ENCODE measurements around the gene ZNF581. TPM values are rescaled to one million over a fixed set of nuclear protein-coding genes. Genes with fewer than 3 reads are reported as not detected.

The ZNF581 gene
- total and polyA plus RNA-seq, 4 donors, result 2.1 to 7.3 (median 5.2) TPM

- Histone ChIP-seq H3K27me3 (ENCODE audit: control insufficient read depth in 4 of 4, insufficient read depth in 4 of 4, low read length in 3 of 4) (no peaks in the 10 kb centered on the region), H3K9me3 (ENCODE audit: control insufficient read depth in 4 of 4, low read length in 3 of 4) (no peaks in the 10 kb centered on the region), H3K4me1 (ENCODE audit: control insufficient read depth in 4 of 4, insufficient read depth in 4 of 4, low read length in 3 of 4) (peaks cover 25 to 75% (median 54%) of the 10 kb centered on the region in 4 donors), H3K4me3 (ENCODE audit: low read depth in 1 of 3, low read length in 3 of 3) (no peak overlapping the region), H3K9ac (ENCODE audit: low read depth in 1 of 2, low read length in 2 of 2) (no peak overlapping the region), H3K27ac (ENCODE audit: low read depth in 1 of 2, low read length in 2 of 2) (no peak overlapping the region), H3K36me3 (ENCODE audit: control insufficient read depth in 4 of 4, insufficient read depth in 3 of 4, low read depth in 1 of 4, low read length in 3 of 4) (no peaks in the 10 kb centered on the region)
- no peak for DNase-seq (ENCODE audit: low spot score)
- WGBS, result 88% methylated on average over 6 of the region's 6 CpGs
- TF ChIP-seq CTCF (IDR thresholded peaks at IDR 0.05; ENCODE audit: low read depth, low read length, missing input control) (peak; percentile 10), SP1 (IDR thresholded peaks at IDR 0.05) (no peak)
Measured at GRCh38 chr19:55638864-55639359, 4.5 kb upstream of the ZNF581 start.

- peaks cover 28 to 83% (median 63%) of the 10 kb centered on the region in 4 donors for H3K4me1 ChIP-seq (ENCODE audit: control insufficient read depth in 4 of 4, insufficient read depth in 4 of 4, low read length in 3 of 4)
- peaks cover 0 to 3% (median under 1%) of the 10 kb centered on the region in 4 donors for H3K36me3 ChIP-seq (ENCODE audit: control insufficient read depth in 4 of 4, insufficient read depth in 3 of 4, low read depth in 1 of 4, low read length in 3 of 4)
- H3K9ac ChIP-seq (ENCODE audit: low read depth in 1 of 2, low read length in 2 of 2), result peak overlapping the region in 1 of 2 donors; percentile 60
- peak overlapping the region; percentile 83 to 91 for H3K27ac ChIP-seq (ENCODE audit: low read depth in 1 of 2, low read length in 2 of 2)
- no peaks in the 10 kb centered on the region for H3K9me3 ChIP-seq (ENCODE audit: control insufficient read depth in 4 of 4, low read length in 3 of 4)
- DNase-seq (ENCODE audit: low spot score), result peak; percentile 62
- H3K27me3 ChIP-seq (ENCODE audit: control insufficient read depth in 4 of 4, insufficient read depth in 4 of 4, low read length in 3 of 4), result no peaks in the 10 kb centered on the region
- TF ChIP-seq RAD21 (IDR thresholded peaks at IDR 0.05) (peak; percentile 12 to 48), RXRA (IDR thresholded peaks at IDR 0.05) (no peak), CTCF (IDR thresholded peaks at IDR 0.05; ENCODE audit: low read depth, low read length, missing input control) (peak; percentile 36), SP1 (IDR thresholded peaks at IDR 0.05) (no peak), MAX (IDR thresholded peaks at IDR 0.05) (peak; percentile 55), YY1 (IDR thresholded peaks at IDR 0.05) (no peak), GABPA (IDR thresholded peaks at IDR 0.05 in 1 of 2, conservative IDR thresholded peaks at IDR 0.05 in 1 of 2) (peak in 1 of 2 donors; percentile 14)
- WGBS, result 25% methylated on average over 38 of the region's 38 CpGs
- peak overlapping the region in 2 of 3 donors; percentile 65 to 86 for H3K4me3 ChIP-seq (ENCODE audit: low read depth in 1 of 3, low read length in 3 of 3)
Measured at GRCh38 chr19:55640043-55640576, 3.3 kb upstream of the ZNF581 start.

GRCh38 chr19:55640577-55641425, 2.6 kb upstream of the ZNF581 start, which contains the start of gene ZNF580:
TSS of gene ZNF580 (plus strand) at chr19:55641002. CDS start at chr19:55642509, 1,507 bp downstream.
- H3K4me3 ChIP-seq (ENCODE audit: low read depth in 1 of 3, low read length in 3 of 3), result peak within 1 kb of the TSS; percentile 65 to 86 (median 79)
- H3K4me1 ChIP-seq (ENCODE audit: control insufficient read depth in 4 of 4, insufficient read depth in 4 of 4, low read length in 3 of 4), result peaks cover 26 to 78% (median 58%) of the 10 kb centered on the region in 4 donors
- under 1% methylated on average over 89 of the region's 89 CpGs for WGBS
- TF ChIP-seq HNF4A (conservative IDR thresholded peaks at IDR 0.05), result no peak
- peak in 1 of 2 donors; percentile 51 for TF ChIP-seq GABPA (IDR thresholded peaks at IDR 0.05 in 1 of 2, conservative IDR thresholded peaks at IDR 0.05 in 1 of 2)
- peak within 1 kb of the TSS; percentile 83 to 91 for H3K27ac ChIP-seq (ENCODE audit: low read depth in 1 of 2, low read length in 2 of 2)
- H3K9me3 ChIP-seq (ENCODE audit: control insufficient read depth in 4 of 4, low read length in 3 of 4), result no peaks in the 10 kb centered on the region
- peaks cover 0 to 9% (median under 1%) of the 10 kb centered on the region in 4 donors for H3K36me3 ChIP-seq (ENCODE audit: control insufficient read depth in 4 of 4, insufficient read depth in 3 of 4, low read depth in 1 of 4, low read length in 3 of 4)
- no peaks in the 10 kb centered on the region for H3K27me3 ChIP-seq (ENCODE audit: control insufficient read depth in 4 of 4, insufficient read depth in 4 of 4, low read length in 3 of 4)
- peak within 1 kb of the TSS; percentile 66 to 84 for H3K9ac ChIP-seq (ENCODE audit: low read depth in 1 of 2, low read length in 2 of 2)
- peak; percentile 74 for DNase-seq (ENCODE audit: low spot score)

All from liver (tissue), 9 donors.